ENCODE results near the gene DYNLRB1.

DYNLRB1 gene

DNA sequence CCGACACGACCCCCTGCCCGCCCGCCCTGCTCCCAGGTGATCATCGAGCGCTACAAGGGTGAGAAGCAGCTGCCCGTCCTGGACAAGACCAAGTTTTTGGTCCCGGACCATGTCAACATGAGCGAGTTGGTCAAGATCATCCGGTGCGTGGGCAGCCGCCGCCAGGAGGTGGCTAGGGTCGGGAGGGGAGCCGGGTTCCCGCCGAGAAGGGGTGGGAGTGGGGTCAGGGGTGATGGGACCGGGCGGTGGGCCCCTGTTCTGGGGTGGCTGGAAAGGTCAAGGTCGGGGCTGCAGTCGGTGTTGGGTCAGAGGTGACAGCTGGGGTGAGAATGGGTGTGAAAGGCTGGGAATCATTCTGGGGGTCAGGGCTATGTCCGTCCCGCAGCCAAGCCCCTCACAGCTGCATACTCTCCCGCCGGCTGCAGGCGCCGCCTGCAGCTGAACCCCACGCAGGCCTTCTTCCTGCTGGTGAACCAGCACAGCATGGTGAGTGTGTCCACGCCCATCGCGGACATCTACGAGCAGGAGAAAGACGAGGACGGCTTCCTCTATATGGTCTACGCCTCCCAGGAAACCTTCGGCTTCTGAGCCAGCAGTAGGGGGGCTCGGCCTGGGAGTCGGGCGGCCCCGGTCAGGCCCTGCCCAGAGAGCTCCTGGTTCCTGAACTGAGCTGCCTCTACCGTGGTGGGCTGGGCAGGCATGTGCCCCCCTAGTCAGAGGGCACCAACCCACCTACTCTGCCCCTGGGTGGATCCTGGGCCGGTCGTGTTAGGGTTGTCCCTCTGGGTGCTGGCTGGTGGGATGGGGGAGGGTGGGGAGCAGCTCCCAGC lies 43.3 kb downstream of the DYNLRB1 start:
- no peak for DNase-seq

DNA sequence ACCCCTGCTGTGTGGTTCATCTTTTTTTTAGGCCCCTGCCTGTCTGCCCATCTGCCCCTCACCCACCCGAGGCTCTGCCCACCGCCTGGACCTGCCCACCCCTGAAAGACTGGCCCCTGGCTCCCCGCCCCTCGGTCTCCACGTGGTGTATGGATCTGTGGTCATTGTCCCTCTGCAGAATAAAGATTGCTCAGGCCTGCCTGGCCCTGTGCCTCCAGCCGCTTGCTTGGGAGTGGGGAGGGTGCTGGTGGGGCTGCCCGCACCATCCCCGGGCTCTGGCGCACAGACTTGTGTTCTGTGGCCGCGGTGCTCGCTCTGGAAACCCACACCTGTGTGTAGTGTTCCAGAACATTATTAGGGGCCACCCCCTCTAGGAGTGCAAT lies 43.9 kb downstream of the DYNLRB1 start:
- no peak for DNase-seq

DNA sequence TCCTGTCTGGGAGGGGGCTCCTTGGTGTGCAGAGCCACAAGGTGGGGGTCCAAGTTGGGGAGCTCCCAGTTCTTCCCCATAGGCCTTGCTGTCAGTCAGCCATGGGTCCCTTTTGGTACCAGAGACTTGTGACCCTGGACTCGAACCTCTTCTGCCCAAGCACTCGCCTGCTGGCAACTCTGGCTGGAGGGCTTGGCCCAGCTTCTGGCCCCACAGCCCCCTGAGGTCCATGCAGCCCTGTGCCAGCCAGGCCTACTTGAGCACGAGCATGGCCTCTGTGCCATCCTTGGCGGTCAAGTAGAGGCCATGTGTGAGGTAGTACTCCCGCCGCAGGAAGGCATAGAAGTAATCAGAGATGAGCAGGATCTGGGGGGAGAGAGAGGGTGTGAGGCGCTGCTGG lies 44.4 kb downstream of the DYNLRB1 start:
- no peak for DNase-seq

DNA sequence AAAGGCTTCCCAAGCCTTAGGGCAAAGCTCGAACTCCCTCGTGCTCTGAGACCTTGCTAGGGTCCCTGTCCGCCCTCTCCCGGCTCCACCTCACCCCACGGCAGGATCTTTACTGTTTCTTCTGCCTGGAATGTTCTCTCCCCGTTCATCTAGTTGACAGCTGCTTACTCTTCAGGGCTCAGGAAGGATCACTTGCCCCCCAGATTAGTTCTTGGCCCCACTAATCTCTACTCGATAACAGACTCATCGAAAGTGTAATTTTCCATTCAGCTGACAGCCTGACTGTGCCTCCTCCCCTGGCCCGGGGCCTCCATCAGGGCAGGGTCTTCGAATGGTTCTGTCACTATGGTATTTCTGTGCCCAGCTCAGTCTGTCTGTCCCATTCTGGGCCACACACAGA lies 45.4 kb downstream of the DYNLRB1 start:
- no peak for DNase-seq

DNA sequence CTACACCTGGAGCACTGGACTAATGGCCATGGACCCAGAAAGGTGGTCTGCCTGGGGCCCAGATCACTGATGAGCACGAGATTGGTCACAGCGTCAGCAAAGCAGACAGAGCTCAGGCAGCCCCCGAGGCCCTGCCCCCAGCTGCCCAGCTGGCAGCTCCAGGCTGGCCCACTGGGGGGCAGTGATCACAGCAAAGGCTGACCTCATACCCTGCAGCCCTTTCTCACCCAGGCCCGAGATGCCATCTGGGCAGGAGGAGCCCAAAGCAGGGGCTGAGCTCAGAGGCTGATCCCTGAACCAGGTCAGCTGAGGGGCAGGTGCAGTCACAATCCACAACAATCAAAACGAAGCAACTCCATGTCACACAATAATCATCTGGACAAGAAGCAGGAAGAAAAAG lies 46.4 kb downstream of the DYNLRB1 start:
- no peak for DNase-seq

DNA sequence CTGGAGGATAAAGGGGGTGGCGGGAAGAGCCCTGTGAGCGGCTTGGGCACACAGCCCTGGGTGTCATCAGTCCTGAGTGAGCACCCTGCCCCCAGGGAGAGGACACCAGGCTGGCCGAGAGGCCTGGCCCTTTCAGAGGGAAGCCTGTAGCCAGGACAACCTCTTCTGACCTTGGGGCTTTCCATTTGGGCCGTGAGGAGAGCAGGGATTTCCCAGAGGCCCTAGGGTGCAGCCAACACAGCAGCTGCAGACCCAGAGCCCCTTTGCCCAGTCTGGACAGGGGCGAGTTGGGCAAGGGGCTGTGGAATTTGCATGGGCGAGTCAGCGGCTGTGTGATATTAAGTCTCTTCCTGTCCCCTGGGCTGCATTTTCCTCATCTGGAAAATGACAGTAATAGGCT lies 48.6 kb downstream of the DYNLRB1 start:
- DNase-seq = no peak

DNA sequence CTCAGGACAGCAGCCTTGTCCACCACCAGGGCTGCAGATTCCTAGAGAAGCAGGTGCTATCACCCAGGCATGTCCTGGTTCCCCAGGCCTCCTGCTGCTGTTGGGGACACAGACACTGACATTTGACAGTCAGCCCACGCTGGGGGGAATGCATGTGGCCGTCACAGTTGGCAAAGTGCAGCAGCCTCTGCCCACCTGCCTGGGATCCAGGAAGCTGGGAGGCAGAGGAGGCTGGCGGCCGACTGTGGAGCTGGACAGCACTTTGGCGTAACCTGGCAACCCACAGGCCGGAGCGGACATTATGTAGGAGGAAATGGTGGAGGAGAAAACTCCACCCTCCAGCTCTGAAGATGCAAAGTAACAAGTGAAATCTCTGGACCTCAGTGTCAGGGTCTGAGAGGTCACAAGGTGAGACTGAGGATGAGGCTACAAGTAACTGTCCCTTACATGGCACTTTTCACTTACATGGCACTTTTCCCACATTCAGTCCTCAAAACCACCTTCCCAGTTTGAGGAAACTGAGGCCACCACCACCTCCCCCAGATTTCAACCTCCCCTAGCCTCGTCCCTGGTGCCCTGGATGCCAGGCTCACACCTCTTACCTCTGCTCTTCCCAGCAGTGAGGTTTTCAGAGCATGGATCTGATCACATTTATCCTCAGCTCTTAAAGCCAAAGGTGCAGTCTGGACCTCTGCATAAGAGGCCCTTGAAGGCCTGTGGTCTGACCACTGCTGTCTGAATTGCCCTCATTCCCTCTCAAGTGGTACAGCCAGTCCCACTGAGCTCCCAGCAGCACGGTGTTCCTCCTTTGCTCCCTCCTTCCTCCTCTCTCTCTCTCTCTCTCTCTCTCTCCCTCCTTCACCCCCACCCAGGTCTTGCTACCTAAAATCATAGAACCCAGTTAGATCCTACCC lies 51.0 kb downstream of the DYNLRB1 start:
- no peak for DNase-seq

DNA sequence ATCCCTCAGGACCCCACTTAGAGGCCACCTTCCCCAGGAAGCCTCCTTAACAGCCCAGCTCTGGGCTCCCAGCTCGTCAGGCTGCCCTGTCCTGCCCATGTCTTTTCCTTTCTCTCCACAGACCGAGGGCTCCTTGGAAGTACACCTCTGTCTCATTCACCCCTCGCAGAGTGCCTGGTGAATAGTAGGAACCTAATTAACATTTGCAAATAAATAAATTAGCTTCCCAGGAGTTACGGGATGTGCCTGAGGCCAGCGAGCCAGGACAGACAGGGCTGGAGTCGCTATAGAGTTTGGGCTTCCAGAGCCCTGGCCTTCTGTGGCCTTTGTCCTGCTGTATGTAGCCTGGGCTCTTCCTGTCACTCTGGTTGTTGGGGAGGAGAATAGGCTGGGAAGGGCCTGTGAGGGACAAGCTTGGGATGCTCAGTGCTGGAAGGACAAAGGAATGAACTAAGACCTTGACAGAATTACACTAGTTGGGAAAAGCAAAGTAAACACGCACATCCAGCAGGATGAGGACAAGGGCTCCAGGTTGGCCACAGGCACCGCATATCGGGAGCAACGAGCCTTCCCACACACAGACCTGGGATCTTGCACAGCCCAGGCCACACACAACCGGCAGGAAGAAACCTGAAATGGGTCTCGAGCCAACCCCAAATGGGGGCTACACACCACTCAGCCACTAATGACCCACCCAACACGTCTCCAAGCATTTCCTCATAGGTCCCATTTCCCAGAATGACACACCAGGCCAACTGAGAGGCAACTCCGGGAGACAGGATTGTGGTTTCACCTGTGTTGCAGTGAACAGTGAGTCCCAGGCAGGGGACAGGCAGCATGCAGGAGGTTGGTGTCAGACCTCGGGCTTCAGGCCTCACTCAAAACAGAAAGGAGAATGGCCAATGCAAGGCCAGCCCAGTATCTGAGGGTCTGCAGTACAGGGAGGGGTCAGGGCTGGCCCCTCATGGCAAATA lies 52.0 kb downstream of the DYNLRB1 start:
- DNase-seq = no peak

DNA sequence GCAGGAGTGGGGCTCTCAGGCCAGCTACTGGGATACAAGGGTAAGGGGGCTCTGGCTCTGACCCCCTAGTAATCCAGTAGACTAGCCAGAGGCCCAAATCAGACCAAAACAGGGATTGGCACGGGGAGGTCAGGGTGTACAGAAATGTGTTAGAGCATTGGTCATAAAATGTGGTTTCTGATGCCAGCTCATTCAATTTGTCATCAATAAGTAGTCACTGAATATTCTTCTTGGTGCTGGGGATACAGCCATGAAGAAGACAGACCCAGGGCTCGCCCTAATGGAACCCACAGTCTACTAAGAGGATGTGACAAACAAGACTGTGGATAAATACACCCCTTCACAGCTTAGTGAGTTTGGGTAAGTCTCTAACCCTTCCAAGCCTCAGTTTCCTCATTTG lies 53.4 kb downstream of the DYNLRB1 start:
- DNase-seq = no peak

DNA sequence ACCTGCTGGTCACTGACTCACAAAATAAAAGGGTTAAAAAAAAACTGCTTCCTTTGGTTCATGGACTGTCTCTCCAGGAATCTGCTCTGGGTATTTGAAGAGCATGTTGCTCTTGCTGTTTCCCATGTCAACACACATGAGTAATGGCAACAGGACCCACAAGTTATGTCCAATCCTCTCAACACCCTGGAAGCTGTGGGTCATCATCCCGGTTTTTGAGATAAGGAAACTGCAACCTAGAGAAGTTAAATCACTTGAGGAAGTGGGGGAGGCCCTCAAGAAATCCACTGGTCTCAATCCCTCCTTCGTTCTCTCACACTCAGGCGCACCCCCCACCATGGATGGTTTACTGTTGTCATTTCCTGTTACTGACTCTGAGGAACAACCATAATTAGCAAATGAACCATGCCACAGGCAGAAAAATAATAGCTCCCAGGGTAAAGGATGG lies 54.7 kb downstream of the DYNLRB1 start:
- no peak for DNase-seq

DNA sequence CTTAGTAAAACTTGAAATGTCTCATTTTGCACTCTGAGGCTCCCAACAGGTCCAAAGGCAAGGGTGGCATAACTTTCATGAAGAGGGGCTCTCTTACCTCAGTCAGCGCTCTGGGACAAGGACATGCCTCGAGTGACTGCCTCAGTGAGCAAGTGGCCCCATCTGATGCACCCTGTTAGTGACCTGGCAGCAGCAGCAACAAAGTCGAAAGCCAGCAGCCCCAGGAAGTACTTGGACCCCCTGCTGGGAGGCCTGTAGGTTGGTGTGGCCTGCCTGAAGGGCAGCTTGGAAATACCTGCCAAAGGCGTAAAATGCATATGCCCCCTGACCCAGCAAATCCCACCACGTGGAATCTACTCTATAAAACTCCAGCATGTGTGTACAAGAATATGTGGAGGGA lies 55.5 kb downstream of the DYNLRB1 start:
- DNase-seq = no peak

DNA sequence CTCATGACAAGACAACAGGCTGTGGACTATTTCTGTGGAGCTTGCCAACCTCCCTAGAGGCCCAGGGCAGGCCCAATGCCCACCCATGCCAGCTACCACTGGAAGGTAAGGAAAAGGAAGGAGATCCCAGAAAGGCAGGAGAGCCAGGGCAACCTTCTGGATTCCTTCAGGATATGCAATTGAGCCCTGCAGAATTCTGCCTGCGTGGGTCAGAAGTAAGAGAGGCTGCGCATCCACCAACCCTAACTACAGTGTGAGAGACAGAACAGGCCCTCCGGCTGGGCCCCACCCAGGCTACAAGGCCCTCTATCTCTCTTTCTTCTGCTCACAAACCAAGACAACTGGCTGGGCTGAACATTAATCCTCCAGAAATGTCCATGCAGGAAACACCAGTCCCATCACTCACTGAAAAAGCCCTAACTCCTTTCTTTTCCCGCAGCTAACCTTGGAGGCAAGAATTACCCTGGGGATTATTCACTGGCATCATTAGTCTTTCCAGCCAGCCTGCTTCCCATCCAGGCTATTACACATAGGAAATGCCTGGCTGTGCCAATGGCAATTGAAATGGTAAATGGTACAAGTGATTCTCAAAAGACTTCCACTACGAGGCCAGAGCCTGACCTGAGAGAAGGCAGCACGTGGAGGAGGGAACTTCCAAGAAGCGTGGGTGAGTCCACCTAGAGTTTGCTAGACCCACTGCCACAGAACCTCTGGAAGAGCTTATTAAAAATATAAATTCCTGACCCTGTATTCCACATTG lies 57.5 kb downstream of the DYNLRB1 start:
- DNase-seq = no peak

DNA sequence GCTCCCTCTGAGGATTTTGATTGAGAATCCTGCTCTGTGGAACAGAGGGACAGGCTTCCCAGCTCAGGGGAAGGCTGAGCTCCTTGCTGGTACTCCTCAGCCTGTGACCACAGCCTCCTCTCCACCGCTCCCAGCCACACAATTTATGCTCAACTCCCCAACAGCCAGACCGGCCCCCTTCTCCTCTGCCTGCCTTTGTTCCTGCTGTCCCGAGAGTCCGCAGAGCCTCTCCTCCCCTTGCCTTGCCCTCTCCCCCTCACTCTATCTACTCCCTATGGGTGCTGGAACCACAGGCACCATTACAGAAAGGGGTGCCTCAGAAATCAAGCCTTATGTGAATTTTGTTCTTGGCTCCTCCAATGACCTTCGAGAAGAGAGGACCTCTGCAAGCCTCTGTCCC lies 58.2 kb downstream of the DYNLRB1 start:
- no peak for DNase-seq

DNA sequence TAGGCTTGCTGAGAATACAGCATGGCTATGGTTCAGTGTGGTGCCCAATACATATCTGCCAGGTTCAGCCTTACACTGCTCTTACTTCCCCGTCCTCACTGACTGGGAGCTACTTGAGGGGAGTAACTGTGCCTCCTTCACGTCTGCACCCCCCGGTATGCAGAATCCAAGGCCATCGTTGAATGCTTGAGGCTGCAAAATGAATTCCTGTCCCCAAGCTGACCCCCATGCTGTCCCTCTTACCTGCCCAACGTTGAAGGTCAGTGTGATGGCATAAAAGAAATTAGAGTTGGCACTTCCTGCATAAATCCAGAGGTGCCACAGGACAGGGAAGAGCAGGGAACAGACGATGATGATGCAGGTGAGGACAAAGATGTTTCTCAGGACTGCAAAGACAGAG lies 58.6 kb downstream of the DYNLRB1 start:
- no peak for DNase-seq

DNA sequence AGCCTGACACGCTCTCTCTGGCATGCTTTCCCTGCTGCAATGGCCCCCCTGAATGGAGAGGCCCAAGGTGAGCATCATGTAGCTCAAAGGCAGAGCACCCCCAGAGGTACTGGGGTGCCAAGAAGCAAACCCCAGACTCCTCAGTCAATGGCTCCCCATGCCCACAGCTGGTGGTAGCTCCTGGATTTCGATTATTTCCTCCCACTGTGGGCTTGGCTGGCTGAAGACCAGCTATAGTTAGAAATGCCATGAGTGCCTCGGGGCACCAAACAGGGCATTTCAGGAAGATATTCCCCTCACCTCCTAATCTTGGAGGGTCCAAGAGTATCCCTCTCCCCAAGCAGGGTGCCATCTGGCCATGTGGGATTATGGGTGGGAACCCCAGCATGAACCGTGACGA lies 59.0 kb downstream of the DYNLRB1 start:
- DNase-seq = no peak

DNA sequence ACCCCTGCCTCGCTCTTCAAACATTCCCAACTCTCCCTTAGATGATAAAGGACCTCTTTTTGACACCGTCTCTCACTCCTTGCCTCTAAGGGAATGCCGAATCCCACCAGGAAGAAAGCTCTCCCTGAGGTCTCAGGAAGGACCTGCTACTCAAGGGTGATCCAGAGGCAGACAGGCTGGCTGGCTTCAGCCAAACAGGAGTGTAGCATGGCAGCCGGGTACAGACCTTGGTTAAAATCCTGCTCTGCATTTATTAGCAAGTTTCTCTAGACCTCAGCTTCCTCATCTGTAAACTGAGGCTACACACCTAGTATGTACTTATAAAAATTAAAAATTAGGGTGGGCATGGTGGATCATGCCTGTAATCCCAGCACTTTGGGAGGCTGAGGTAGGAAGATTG lies 59.5 kb downstream of the DYNLRB1 start:
- no peak for DNase-seq

DNA sequence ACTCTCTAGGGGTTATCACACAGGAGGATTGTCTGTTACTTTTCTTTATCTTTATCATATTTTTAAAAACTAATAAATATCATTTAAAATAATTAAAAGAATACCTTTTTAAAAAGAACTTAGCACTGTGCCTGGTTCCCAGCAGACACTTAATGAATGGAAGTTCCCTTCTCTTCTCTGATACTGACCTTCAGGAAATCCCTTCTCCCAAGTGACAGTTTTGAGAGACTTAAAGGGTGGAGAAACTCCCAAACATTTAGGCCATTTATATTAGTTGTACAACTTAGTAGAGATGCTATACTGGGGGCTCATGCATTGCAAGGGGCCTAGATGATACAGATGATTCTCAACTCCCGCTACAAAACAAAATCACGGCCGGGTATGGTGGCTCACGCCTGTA lies 60.8 kb downstream of the DYNLRB1 start:
- DNase-seq = no peak

DNA sequence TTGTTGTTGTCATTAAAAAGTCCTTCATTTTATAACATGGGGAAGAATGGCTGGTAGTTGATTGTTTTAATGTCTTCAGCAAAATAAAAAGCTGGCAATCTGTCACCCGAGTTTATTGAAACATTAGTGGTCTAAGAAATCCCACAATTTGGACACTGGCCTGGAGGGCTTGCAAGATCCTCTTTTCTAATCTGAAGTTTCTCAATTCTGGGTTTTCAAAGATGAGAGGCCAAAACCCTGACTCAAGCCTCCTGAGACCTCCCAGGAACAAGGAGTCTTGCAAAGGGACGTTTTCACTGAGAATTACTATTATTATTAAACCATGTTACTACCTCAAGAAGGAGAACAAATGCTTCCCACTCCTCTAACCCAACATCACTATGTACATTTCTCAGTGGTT lies 61.8 kb downstream of the DYNLRB1 start:
- no peak for DNase-seq

DNA sequence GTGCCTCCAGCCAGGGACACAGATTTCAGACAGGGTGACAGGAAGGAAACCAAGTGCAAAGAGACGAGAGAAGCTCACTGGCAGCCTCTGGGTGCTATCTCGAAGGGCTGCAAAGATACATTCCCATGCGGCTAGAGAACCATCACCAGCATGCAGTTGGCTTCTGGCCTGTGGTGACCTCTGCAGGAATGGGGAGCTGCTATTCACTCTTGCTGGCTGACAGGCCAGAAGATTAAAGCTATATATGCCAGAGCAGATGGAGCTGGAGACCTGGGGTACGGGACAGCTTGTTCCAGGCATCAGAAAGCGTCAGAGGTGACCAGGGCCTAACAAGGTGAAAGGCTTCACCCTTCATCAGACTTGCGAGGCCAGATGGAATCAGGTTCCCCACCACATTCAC lies 62.3 kb downstream of the DYNLRB1 start:
- DNase-seq = no peak

DNA sequence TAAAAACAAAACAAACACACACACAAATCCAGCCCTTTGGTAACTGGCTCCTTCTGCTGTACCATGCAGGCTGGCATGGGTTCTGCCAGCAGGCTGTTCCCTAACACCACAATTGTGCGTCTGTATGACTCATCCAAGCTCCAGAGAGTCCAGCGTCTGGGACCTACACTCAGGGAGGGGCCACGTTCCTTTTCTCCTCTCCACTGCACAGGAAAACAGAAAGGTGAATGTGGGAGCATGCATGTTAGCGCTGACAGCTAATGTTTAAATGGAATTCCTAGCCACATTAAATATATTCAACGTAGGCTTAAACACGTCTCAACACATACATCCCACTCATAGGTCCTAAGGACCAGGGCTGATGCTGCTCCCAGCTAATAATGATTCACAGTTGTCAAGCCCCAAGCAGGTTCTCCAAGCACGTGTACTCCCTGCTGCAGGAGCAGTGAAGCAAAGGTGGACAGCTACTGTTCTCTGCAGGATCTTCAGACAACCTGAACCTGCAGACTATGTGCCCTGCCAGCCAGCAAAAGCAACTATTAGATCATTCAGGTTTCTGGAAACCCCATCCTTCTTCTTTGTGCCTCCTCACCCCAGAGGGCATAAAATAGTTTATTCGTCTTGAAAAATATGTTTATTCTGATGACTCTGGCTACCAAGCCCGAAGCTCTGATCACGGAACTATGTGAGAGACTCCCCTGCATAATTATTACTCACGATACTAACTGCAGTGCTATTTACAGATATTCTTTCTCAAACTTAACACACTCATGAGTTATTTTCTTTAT lies 63.2 kb downstream of the DYNLRB1 start:
- no peak for DNase-seq
